T-helper 1 cell treated with Interleukin-12 subunit alpha and Interleukin-12 subunit beta and Interleukin-4 antibody, amounts not matched to agents 30 ng/mL and 1 ng/mL, for 36 hours (primary cell): ENCODE results near the gene PNPLA7. TPM values are rescaled to one million over a fixed set of nuclear protein-coding genes. Genes with fewer than 3 reads are reported as not detected.

Experiments used
- intact Hi-C: fragments of 100-400 bp; cut with micrococcal nuclease; formaldehyde crosslinking; loops from one replicate; pipeline ENCODE4 v1.15.1; 2024
- total RNA-seq: library from RNA; stranded (reverse); gene quantifications from 2 replicates; pipeline ENCODE4 v1.2.3, GENCODE V29; 2022

PNPLA7 gene
- total RNA-seq, 1 donor from 2014 or later, result 3.5 TPM

DNA sequence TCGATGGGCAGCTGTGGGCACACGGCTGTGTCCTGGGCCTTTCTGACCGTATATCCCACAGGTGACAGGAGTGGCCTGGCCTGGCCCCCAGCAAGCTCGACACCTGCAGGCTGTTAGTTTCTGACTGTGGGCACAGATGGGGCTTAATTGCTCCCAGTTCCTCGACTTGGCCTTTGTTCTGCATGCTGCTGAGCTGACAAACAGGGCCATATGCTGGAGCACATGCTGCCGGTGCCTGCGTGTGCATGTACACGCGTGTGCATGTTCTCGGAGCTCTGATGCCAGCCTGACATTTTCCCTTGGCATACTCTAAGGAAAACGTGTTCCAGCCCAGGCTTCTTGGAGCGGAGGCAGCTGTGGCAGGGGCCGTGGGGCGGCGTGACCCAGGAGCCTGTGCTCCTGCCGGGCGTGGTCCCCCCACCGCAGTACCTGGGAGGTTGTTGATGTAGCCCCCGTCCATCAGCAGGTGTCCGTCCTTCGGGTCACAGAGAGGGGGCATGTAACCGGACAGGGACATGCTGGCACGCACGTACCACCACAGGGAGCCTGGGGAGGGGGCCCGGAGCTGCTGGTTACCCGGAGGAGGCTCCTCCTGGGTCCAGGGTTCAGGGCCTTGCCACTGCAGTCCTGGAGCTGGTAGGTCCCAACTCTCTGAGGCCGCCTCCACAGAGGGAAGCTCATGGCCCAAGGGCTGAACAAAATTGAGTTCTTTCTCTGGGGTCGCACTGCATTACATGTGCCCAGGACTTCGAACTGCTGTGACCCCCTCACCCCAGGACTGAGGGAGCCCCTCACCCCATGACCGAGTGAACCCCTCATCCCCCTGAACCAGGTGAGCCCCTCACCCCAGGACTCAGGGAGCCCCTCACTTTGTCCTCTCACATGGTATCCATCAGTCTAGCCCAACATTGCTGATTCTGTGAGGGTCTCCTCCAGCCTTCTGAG is 86.9 kb downstream of the PNPLA7 start:
- intact Hi-C loops, result loop anchor here (1.0 kb wide), 2 partner anchors 9 to 29 kb away; no protein-coding TSS in a partner anchor

DNA sequence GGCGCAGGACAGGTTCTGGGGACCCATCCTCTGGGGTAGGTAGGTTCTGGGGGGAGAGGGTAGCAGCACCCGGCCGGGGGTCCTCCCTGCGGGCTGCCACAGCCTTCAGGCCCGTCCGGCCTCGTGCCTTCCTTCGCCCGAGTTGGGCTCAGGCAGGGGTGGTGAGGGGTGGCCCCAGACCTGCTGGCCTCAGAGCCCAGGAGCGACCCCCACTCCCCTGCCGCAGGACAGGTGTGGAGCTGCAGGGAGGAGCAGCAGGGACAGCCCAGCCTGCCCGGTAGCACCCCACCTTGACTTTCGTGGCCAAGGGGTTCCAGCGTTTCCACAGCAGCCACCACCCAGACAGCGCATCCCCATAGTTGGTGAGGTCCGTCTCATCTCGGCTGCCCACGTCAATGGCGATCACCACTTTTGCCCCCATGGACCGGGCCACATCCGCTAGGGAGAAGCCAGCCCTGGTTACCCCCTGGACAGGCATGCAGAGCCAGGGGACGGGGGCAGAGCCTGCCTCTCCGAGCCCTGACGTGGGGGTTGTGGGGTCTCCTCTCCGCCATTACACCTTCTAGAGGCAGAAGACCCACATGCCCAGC is 87.7 kb downstream of the PNPLA7 start:
- intact Hi-C loops, result loop anchor here (1.0 kb wide), 2 partner anchors 8 to 30 kb away; no protein-coding TSS in a partner anchor

DNA sequence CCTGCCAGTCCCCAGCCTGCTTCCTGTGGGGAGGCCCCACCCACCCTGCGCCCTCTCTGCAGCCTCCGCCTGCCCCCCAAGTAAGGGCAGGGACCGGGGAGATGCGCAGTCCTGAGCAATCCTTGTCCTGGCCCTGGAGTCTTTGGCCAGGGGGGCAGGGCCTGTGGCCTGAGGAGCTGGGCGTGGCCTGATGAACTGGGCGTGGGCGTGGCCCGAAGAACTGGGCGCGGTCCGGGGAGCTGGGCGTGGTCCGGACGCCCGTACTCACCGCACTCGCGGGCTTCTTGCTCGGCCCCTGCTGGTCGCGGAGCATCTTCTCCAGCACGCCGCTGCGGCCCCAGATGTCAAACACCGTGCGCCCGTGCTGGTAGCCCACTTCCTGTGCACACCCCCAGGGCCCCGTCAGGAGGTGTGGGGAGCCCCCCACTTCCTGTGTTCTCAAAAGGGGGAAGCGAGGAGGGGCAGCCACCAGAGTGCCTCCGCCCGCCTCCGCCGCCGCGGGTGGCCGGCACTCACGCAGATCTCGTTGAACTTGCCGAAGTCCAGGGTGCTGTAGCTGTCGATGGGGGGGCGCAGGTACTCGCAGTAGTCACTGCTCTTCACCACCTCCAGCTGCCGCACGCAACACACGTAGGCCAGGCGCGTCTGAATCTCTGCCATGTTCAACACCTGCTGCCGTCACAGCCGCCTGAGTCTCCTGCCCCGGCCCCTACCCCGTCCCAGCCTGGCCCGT is 88.4 kb downstream of the PNPLA7 start:
- intact Hi-C loops, result loop anchor here (1.0 to 2.0 kb wide), 4 partner anchors 8 to 1217 kb away; partner anchors contain the start of genes ARRDC1 and QSOX2

DNA sequence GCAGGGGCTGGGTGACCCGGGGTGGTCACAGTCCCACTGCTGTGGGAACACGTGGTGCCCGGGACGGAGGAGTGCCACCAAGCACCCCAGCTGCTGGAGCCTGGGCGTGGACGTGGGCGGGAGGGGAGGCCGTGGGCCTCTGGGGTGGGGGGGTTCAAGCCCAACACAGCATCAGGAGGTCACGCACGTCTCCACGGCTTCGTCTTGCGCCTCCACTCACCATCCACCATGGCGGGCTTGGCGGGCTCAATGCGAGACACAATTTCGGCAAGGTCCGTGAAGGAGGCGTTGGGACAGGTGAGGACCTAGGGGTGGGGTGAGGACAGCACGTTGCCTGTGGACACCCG is 88.9 kb downstream of the PNPLA7 start:
- intact Hi-C loops, result loop anchor here (1.0 to 2.0 kb wide), 2 partner anchors 144 to 1216 kb away; partner anchors contain the start of genes ARRDC1 and QSOX2

DNA sequence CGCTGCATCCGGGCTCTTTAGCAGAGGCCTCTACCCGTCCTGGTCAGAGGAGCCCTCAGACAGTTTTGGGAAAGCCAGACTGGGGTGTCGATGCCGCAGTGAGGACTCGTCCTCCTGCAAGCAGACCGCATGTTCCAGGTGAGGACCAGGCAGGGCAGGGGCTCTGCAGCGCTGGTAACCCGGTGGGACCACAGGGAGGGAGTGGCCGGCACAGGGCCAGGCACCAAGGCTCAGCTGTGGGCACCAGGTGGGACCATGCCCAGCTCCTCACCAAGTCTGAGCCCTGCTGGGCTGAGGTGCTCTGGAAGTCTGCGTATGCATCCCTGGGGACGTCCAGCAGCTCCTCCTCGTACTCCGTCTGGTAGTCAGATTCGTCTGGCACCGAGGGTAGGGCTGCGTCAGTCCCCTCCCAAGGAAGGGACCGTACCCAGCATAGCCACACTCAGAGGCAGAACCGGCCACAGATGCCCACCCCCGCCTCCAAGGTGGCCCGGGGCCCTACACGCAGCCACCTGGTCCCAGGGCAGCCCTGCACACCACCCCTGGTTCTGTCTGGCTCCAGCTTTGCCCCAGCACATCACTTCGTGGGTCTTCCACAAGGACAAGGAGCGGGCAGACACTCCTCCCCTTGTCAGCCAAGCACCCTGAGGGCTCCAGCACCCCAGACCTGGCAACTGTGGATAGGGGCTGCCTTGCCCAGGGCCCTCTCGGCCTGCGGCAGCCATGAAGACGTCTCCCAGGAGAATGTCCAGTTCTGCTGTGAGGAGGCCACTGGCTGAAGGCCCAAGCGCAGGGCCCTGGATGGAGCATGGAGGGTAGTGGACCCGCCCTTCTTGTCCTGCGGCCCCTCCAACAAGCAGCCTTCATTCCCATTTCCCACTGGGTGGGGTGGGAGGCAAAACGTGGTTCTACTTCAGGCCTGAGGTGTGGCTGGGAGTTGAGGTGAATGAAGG is 89.6 kb downstream of the PNPLA7 start:
- intact Hi-C loops, result loop anchor here (1.0 to 2.0 kb wide), 2 partner anchors 145 to 1216 kb away; partner anchors contain the start of genes ARRDC1 and QSOX2

DNA sequence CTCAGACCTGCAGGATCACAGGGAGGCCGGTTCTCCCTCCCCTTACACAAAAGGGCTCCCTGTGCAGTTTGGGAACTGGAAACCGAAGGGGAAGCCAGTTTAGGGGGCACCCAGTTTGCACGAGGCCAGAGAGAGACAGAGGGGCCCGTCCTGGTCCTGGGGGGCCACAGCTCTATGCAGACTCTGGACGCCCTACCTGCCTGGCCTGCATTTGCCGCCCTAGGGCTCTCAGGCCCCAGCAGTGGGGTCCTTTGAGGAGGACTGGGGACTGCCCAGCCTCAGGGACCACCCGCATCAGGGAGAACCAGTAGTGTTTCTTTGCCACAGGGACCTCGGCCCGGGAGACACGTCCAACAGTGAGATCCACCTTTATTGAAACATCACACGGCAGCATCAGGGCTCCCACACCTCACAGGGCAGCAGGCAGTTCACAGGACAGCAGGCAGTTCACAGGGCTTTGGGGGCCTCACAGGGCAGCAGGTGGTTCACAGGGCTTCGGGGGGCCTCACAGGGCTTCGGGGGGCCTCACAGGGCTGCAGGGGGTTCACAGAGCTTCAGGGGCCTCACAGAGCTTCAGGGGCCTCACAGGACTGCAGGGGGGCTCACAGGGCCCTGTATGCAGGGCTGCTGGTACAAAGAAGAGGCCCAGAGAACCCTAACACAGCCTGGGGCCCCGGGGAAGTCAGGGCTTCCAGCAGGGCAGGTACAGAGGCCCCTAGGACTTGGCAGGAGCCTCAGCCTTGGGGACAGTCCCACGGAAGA is 90.4 kb downstream of the PNPLA7 start:
- intact Hi-C loops, result loop anchor here (1.0 to 10.0 kb wide), 5 partner anchors 36 to 1215 kb away; partner anchors contain the start of genes EXD3, MRPL41, NOTCH1 and NOXA1

DNA sequence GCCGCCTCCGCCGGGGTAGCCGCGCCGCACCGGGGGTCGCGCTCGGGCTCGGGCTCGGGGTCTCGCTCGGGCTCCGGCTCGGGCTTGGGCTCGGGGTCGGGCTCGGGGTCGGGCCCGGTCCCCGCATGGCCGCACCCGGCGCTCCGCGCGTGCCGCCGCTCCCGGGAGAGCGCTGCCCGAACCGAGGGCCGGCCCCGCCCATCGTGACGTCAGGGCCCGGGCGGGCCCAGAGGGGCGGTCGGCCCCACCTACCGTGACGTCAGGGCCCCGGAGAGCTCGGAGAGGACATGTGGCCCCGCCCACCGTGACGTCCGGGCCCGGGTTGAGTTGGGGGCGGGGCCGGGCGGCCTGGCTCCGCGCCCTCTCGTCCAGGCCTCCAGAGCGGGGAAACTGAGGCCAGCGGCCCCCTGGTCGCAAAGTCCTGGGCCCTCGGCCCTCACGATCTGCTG is 91.0 kb downstream of the PNPLA7 start, which contains the start of gene NSMF:
NSMF (minus strand) TSS at position 183 of the 449 bp plus-strand sequence. CDS start 232 bp downstream, outside the sequence.
- intact Hi-C loops, result loop anchor here (1.0 to 10.0 kb wide), 4 partner anchors 36 to 976 kb away; partner anchors contain the start of genes EXD3, MRPL41, NOTCH1 and NOXA1

DNA sequence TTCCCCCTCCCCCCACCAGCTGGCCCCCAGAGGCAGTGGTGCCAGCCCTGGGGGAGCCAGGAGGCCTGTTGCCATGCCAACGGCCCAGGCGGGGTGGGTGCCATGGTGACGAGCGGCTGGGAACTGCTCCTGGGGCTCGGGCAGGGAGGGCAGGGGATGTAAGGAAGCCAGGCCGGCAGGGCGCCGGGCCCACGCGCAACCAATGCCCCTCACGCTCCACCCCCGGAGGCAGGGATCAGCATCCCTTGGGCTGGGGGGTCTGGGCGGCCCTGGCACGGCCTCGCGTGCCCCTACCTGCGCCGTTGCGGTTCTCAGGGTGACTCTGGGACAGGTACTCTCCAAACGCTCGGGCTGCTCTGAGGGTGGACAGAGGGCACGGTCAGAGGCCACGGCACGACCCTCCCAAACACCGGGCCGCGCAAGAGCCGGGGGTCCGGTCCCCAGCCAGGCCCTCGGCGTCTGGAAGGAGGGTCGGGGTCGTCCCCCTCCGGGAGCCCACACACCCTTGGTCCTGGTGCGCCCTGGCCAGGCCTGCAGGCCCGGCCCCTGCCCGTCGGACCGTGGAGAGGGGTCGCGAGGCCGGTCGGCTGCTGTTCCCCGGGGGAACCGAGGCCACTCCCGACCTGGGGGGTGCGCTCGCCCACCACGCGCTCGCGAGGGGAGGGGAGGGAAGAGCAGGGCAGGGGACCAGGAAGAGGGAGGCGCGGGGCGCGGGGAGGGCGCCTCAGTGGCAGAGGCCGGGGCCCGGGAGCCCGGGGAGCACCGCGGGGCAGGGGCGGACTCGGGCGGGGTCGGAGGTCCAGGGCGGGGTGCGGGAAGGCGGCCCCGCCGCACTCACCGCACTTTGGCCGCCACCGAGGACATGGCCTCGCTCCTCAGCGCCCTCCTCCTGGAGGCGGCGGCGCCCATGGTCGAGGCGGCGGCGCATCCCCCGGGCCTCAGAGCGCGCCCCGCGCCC is 91.7 kb downstream of the PNPLA7 start:
- intact Hi-C loops, result loop anchor here (1.0 to 10.0 kb wide), 4 partner anchors 35 to 976 kb away; partner anchors contain the start of genes EXD3, MRPL41, NOTCH1 and NOXA1

DNA sequence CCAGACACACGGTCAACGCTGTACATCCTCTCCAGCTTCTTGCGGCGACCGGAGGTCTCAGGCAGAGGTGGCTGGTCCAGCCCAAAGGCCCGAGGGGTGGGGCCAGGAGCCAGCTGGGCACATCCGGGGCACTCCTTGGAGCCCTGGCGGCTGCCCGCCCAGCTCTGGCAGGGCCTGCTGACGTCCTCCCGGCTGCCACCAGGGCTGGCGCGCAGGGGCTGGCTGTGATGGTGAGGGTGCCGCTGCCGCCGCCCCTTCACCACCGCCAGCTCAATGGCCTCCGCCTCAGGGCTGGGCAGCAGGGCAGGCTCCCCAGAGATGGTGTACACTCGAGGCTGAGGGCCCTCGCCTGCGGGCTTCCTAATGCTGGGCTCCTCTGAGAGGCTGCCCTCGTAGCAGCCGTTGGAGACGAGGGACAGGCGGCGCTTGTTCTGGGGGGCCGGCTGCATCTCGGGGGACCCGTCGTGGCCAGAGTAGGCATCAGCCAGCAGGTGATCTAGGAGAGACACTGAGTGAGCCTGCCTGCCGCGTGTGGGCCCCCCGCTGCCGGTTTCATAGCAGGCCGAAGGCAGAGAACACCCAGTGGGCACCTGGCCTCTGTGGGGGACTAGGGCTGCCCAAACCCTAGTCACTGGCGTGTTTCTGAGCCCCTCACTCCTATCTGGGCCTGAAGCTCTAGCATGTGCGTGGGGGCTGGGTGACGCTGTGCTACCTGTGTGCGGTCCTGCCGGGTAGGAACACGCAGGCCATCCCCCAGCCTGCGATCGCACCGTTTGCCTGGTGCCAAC is 92.6 kb downstream of the PNPLA7 start:
- intact Hi-C loops, result loop anchor here (2.0 to 10.0 kb wide), 2 partner anchors 913 to 975 kb away; partner anchors contain the start of genes NOTCH1 and SEC16A

DNA sequence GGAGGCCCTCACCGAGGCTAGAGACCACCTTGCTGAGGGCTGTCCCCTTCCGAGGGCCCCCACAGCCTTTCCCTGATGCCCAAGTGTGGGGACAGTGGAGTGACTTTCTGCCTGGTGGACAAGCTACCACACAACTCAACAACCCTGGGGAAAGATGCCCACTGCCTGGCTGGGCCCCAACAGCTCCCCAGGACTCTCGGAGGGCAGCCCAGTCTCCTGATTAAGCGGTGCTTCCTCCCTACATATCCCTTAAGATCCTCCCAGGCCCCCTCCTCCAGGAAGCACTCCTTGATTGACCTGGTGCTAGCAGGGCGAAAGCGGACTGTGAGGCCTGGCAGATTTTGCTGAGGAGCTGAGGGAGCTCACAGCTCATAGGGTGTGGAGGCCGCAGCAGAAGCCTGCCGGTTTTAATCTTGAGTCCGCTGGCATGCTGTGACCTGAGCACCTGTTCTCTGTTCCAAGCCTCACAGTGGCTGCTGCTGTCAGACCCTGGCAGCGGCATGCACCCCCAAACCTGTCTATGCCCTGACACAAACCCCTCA is 93.3 kb downstream of the PNPLA7 start:
- intact Hi-C loops, result loop anchor here (10.0 kb wide), 1 partner anchor 912 kb away; the partner anchor contains the start of gene NOTCH1

DNA sequence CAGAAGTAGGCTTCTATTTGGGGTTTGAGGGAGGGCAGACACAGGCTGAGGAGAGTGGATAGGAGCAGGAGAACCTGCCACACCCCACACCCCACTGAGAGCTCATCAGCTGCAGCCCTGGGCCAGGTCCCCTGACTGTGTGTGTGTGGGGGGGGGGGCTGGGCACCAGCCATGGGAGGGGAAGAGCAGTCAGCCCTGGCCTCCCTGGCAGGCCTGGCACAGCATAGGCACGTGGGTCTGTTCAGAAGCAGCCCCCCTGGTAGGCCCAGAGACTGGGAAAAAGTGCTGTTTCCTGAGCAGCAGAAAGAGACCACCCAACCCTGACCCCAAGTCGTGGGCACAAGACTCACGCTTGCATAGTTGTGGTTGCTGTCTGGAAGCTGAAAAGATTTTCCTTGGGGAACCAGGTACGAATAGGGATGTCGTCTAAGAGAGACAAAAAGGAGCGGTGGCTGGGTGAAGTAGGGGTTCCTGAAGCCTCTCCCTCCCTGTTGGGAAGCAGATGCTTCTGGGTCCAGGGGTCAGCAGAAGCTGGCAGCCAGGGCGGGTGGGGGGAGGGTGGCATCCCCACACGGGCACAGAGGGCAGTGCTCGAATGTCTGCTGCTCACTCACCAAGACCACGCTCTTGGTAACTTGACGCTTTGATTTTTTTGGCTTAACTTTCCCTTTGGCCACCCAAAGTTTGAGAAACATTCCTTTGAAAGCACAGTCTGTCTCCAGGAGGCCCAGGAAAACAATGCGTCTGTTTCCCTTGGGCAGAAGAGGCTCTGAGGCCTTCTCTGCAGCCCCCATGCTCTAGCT is 93.9 kb downstream of the PNPLA7 start:
- intact Hi-C loops, result loop anchor here (10.0 kb wide), 1 partner anchor 911 kb away; the partner anchor contains the start of gene NOTCH1

DNA sequence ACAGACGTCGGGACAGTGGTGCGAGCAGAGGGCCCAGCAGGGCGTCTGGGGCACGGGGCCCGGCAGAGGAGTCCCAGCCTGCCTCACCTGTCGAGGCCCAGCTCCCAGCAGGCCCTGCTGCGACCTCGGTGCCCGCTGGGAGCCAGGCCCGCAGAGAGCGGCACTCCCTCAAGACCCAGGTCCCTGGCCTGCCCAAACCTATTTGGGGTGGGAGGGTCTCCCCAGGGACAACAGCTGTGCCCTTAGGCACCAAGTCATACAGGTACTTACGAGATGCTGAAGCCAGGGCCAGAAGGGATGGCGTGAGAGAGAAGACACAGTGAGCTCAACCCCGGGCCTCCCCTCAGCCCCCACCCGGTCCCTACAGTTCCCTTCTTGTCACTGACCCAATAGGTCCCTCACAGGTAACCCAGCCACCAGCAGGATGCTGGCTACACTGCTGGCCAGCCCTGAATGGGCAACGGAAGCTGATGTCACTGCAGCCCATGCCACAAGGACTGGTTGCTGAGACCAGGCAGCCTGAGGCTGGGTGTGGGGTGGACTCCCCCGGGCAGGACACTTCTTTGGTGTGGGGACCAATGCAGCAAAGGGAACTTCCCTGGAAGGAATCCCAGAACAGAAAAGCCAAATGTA is 94.7 kb downstream of the PNPLA7 start:
- intact Hi-C loops, result loop anchor here (10.0 kb wide), 1 partner anchor 911 kb away; the partner anchor contains the start of gene NOTCH1

DNA sequence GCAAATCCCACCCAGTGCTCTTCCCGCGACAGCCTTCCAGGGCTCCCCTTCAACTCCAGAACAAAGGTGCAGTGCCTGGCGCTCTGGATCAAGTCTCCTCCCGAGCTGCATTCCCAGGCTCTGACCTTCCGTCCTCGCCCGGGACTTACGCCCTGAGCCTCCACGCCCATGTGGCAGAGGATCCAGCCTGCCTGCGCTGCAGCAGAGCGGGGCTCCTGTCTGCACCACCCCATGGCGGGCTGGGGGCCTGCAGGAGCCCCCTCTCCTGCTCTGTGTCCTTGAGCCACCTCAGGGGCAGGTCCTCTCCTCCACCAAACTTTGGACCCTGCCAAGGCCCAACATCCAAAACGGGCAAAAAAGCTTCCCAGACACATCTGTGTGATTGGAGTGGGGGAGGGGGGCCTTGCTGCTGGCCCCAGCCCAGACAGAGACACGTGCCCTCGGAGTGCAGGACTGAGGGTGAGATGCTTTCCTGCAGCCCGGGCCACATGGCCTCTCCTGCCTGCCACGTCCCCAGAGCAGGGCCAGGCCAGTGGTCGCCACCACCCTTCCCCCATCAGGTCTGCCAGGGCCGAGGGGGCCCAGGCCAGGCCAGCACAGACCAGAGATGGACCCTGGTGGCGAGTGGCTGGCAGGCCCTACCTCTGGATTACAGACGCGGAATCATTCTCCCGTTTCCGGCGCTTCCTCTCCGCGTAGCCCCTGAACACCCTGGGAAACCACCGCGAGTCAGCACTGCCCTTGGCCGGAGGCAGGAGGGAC is 95.4 kb downstream of the PNPLA7 start:
- intact Hi-C loops, result loop anchor here (1.0 to 10.0 kb wide), 6 partner anchors 8 to 910 kb away; partner anchors contain the start of genes ARRDC1, NOTCH1, PAXX and TMEM141

DNA sequence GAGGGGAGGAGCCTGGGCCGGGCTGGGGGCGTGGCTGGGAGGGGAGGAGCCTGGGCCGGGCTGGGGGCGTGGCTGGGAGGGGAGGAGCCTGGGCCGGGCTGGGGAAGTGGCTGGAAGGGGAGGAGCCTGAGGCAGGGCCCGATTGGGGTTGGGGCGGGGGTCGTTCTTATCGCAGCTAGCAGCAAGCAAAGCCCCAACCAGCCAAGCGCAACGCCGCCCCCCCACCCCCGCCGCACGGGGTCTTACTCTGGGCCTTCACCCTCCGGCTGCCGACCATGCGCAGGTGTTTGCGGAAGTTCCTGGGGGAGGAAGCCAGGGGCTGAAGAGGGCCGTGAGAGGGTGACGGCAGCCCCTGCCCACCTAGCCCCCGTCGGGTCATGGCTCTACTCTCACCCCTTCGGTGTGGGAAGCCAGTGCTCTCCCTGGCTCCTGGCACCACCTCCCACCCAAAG is 96.0 kb downstream of the PNPLA7 start:
- intact Hi-C loops, result loop anchor here (1.0 to 10.0 kb wide), 6 partner anchors 8 to 909 kb away; partner anchors contain the start of genes ARRDC1, NOTCH1, PAXX and TMEM141
